Activated T-cell treated with anti-CD3 and anti-CD28 coated beads for 24 hours (primary cell): ENCODE results near the gene IPO5.

Source experiments
- DNase-seq: peaks from one replicate; pipeline ENCODE4 v3.0.0-alpha.2; 2020; ENCODE audit warnings: low read depth

Gene IPO5

GRCh38 chr13:97953376-97953970, at the start of gene IPO5:
TSS of gene IPO5 (plus strand) at chr13:97953675. CDS start at chr13:97976697, 23,022 bp downstream.
- no peak for DNase-seq

GRCh38 chr13:97904059-97904458, 49.4 kb upstream of the IPO5 start:
- no peak for DNase-seq

DNA sequence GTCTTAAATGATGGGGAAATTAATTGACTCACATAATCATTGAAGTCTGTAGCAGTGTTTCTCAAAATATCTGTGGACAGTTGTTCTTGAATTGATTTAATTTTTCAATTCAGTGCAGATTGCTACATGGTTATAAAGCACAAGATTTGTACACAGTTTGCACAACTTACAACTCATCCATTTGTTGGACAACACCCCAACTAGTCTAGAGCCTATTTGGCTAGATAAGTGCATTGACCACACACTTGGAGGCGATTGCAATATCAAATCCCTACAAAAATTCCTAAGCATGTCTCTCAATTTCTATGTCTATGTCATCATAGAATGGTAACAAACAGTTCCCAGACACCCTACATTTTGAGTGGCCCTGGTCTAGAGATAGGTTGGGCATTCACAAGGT, 48.0 kb upstream of the IPO5 start:
- DNase-seq, result no peak

DNA sequence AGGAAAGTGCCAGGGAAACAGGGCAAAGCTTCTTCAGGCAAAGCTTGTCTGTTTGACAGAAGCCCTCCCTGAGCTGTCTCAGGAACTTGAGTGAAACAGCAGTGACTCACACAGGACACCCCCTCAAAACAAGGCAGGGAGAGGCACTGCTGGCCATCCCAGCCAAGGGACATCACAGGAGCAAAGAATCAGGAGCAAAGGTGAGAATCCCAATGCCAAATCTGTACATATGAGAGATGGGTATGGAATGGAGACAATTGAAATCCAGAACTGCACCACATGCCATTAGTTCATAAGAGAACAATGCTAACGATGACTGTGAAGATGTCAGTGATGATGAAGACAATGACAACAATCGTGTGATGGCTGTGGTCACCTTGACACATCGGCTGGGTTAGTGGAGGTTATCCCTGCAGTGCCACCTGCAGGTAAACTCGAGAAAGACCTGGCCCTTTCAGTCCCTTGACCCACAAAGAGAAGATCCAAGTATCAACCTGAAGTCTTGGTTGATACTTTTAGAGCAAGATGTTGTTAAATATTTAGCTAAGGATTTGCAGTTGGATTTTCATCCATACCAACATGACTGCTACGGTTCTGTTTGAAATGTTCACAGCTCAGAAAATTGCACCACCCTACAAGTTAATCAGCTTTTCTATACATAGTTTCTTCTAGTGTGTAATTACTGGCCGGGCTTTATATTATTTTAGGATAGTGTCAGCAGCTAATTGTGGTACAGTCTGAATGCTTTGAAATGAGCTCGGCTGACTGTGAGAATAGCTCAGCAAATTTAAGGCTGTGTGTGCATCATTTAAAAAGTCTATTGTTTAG, 42.0 kb upstream of the IPO5 start:
- DNase-seq, result no peak

- no peak for DNase-seq
Measured at GRCh38 chr13:97912139-97912535, 41.3 kb upstream of the IPO5 start.

GRCh38 chr13:97913206-97913605, 40.3 kb upstream of the IPO5 start:
- no peak for DNase-seq

GRCh38 chr13:97914540-97914939, 38.9 kb upstream of the IPO5 start:
- DNase-seq, result no peak

GRCh38 chr13:97921176-97921816, 32.2 kb upstream of the IPO5 start:
- no peak for DNase-seq

DNA sequence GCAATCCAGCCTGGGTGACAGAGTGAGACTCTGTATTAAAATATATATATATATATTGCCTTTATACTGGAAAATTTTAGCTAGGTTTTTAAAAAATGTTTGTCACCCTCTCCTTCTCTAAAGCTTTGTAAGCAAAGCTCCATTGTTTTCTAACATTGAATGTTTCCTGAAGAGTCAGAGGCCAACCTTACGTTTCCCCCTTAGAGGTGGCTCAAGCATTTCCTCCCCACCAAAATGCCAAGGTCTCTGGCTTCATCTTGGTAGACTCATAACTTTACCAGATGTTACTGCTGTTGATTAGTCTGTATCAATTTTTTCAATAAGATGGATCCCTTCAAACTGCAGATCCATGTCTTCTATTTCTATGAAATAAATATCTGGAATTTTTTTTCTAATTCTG, 25.2 kb upstream of the IPO5 start:
- no peak for DNase-seq

GRCh38 chr13:97932036-97932435, 21.4 kb upstream of the IPO5 start:
- DNase-seq, result no peak

- DNase-seq, result no peak
Measured at GRCh38 chr13:97932647-97933046, 20.8 kb upstream of the IPO5 start.

DNA sequence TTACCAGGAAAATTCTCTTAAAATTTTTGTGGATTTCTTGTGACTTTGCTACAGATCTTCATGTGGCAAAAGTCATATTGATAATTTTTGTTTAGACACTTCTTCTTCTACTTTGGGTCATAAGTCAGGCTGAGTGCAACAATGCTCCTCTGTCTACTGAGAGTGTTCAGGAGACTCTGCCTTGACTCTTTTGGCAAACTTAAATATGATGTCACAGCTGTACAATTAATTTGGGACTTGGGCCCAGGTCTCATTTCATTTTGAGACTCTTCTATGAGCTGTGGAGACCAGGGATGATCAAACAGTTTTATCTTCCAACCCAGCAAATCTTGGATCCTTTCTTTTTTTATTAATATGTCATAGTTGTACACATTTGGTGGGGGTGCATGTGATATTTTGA, 19.7 kb upstream of the IPO5 start:
- no peak for DNase-seq

DNA sequence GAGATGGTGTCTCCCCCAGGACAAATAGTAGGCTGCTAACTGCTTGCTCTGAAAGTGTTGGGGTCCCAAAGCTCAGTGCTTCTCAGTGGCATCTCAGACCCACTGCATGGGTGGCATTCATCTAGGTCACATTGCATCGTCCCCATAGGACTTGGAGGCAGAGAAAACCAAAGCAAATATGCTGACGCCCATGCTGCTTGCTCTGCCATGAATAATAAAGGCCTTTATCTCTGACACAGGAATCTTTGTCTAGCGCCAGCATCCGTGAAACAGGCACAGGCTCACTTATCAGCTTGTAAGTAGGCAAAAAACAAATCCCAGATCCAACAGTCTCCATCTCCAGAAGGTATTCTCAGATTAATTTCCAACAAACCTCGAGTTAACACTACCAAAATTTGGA, 18.9 kb upstream of the IPO5 start:
- DNase-seq, result no peak

- no peak for DNase-seq
Measured at GRCh38 chr13:97935071-97935470, 18.4 kb upstream of the IPO5 start.

DNA sequence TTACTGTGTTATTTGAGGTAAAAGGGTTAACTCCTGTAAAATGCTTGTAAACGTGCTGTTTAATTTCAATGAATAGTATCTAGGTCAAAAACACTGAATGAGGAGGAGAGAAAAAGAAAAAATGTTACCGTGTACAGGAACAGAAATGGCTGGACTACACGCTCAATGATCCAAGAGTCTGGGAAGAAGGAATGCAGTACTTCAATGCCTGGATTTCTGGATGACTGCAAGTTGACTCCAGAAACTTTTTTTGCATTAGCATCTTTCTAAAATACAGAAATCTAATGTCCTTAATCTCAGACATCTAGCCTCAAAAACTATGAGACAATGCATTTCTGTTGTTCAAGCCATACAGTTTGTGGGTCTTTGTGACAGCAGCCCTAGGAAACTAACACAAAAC, 17.4 kb upstream of the IPO5 start:
- DNase-seq, result no peak

DNA sequence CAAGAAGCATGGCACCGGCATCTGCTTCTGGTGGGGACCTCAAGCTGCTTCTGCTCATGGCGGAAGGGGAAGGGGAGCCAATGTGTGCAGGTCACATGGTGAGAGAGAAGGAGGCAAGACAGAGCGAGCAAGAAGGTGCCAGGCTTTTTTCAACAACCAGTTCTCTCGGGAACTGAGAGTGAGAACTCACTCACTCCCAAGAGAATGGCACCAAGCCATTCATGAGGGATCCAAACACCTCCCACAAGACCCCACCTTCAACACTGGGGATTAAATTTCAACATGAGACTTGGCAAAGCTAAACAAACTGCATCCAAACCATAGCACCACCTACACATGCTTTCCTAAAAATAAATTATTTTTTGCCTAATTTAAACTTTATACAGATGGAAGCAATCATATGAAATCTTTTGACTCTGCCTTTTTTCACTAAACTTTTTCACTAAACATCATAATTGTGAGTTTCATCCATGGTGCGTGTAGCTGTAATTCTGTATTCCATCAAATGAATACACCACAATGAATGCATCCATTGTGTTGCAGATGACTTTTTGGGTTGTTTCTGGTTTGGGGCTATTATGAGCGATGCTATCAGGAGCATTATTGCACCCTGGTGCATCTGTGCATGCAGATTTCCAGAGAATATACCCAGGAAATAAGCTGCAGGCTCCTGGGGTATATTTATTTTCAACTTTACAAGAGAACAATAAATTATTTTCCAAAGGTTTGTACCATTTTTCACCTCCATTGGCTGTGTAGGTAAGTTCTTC, 14.6 kb upstream of the IPO5 start:
- DNase-seq, result no peak

GRCh38 chr13:97944396-97945029, 9.0 kb upstream of the IPO5 start:
- no peak for DNase-seq

- no peak for DNase-seq
Measured at GRCh38 chr13:97945342-97945741, 8.1 kb upstream of the IPO5 start.

GRCh38 chr13:97945792-97946419, 7.6 kb upstream of the IPO5 start:
- DNase-seq, result no peak

DNA sequence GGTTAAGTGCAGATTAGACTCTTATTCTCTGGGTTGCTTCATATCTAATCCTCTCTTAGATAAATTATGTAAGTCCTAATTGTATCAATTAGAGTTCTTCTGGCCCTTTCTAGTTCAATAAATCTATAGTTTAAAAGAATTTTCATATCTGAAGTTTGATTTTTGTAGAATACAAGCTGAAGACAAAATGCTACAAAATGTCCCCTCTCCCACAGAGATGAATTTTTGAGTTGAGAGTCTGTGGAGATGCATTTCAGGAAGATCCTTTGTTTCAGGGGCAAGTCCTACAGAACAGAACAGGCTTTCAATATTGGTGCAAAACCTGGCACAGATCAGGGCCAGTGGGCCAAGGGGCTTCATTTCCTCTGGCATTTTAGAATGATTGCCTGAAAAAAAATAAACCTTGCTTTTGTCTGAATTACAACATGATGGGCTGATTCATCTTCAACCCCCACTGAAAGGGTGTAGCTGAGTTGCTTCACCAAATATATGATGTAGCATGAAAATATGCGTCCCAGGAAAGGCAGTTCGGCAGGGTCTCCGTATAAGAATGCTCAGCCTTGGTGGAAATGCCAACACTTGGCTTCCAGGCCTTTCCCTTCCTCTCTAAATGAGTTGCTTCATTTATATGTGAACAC, 6.4 kb upstream of the IPO5 start:
- DNase-seq, result no peak

- no peak for DNase-seq
Measured at GRCh38 chr13:97948041-97948440, 5.4 kb upstream of the IPO5 start.
